Renal pelvis (tissue), 12 donors: Measurements from ENCODE around the gene BCAR1. TPM values are rescaled to one million over a fixed set of nuclear protein-coding genes. Genes with fewer than 3 reads are reported as not detected.
A peak's percentile ranks its signal among the peaks of the same experiment; 100 is the strongest.
"Not testable (repeated sequence)": the region's sequence is repeated elsewhere in the genome, so short reads cannot be mapped to it uniquely, and the experiment has no call there.

Source experiments
- DNase-seq: peaks from one replicate; pipeline ENCODE4 v3.0.0-alpha.2; 2013
- long read RNA-seq, 16 experiments: transcript quantifications; one replicate each; lab custom pipeline, GENCODE V29; 2026
- polyA plus RNA-seq, 3 donors: library from polyadenylated mRNA; unstranded; fragments of 120-200 nt; gene quantifications; one replicate each; pipeline ENCODE4 v1.2.1, GENCODE V29; 2013; ENCODE audit not compliant: insufficient read length in 3 of 3

The BCAR1 gene, protein sequence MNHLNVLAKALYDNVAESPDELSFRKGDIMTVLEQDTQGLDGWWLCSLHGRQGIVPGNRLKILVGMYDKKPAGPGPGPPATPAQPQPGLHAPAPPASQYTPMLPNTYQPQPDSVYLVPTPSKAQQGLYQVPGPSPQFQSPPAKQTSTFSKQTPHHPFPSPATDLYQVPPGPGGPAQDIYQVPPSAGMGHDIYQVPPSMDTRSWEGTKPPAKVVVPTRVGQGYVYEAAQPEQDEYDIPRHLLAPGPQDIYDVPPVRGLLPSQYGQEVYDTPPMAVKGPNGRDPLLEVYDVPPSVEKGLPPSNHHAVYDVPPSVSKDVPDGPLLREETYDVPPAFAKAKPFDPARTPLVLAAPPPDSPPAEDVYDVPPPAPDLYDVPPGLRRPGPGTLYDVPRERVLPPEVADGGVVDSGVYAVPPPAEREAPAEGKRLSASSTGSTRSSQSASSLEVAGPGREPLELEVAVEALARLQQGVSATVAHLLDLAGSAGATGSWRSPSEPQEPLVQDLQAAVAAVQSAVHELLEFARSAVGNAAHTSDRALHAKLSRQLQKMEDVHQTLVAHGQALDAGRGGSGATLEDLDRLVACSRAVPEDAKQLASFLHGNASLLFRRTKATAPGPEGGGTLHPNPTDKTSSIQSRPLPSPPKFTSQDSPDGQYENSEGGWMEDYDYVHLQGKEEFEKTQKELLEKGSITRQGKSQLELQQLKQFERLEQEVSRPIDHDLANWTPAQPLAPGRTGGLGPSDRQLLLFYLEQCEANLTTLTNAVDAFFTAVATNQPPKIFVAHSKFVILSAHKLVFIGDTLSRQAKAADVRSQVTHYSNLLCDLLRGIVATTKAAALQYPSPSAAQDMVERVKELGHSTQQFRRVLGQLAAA
- 10 to 100 TPM; 63.4 to 71.1 (median 70.9) TPM for polyA plus RNA-seq
- long read RNA-seq, donor 1, partial matches to known transcripts, result 25 of 35 reads
- long read RNA-seq, donor 1, other reads (novel, unspliced or antisense), result 0 of 35 reads
- long read RNA-seq, donor 2, transcript BCAR1-212 (3 exons, 2,692 nt), result minor isoform, 6 of 42 reads
- long read RNA-seq, donor 2, transcript BCAR1-207 (7 exons, 3,192 nt), result major isoform, 7 of 42 reads
- long read RNA-seq, donor 2, partial matches to known transcripts, result 24 of 42 reads
- long read RNA-seq, donor 2, other reads (novel, unspliced or antisense), result 0 of 42 reads
- long read RNA-seq, donor 3, transcript BCAR1-212 (3 exons, 2,692 nt), result major isoform, 6 of 49 reads
- long read RNA-seq, donor 3, partial matches to known transcripts, result 37 of 49 reads
- long read RNA-seq, donor 3, other reads (novel, unspliced or antisense), result 0 of 49 reads
- long read RNA-seq, donor 4, transcript BCAR1-207 (7 exons, 3,192 nt), result major isoform, 11 of 43 reads
- long read RNA-seq, donor 4, transcript BCAR1-212 (3 exons, 2,692 nt), result minor isoform, 7 of 43 reads
- long read RNA-seq, donor 4, transcript BCAR1-201 (7 exons, 3,221 nt), result minor isoform, 5 of 43 reads
- long read RNA-seq, donor 4, partial matches to known transcripts, result 14 of 43 reads
- long read RNA-seq, donor 4, other reads (novel, unspliced or antisense), result 0 of 43 reads
- long read RNA-seq, donor 5, transcript BCAR1-212 (3 exons, 2,692 nt), result major isoform, 9 of 28 reads
- long read RNA-seq, donor 5, partial matches to known transcripts, result 16 of 28 reads
- long read RNA-seq, donor 5, other reads (novel, unspliced or antisense), result 0 of 28 reads
- long read RNA-seq, donor 6, transcript BCAR1-207 (7 exons, 3,192 nt), result minor isoform, 6 of 37 reads
- long read RNA-seq, donor 6, transcript BCAR1-212 (3 exons, 2,692 nt), result major isoform, 8 of 37 reads
- long read RNA-seq, donor 6, partial matches to known transcripts, result 16 of 37 reads
- long read RNA-seq, donor 6, other reads (novel, unspliced or antisense), result 0 of 37 reads
- long read RNA-seq, donor 7, transcript BCAR1-212 (3 exons, 2,692 nt), result major isoform, 19 of 88 reads
- long read RNA-seq, donor 7, partial matches to known transcripts, result 61 of 88 reads
- long read RNA-seq, donor 7, other reads (novel, unspliced or antisense), result 0 of 88 reads
- long read RNA-seq, donor 8, partial matches to known transcripts, result 0 of 8 reads
- long read RNA-seq, donor 8, other reads (novel, unspliced or antisense), result 0 of 8 reads
- long read RNA-seq, donor 9, transcript BCAR1-207 (7 exons, 3,192 nt), result minor isoform, 5 of 35 reads
- long read RNA-seq, donor 9, transcript BCAR1-212 (3 exons, 2,692 nt), result major isoform, 10 of 35 reads
- long read RNA-seq, donor 9, partial matches to known transcripts, result 10 of 35 reads
- long read RNA-seq, donor 9, other reads (novel, unspliced or antisense), result 0 of 35 reads
- long read RNA-seq, donor 10, transcript BCAR1-212 (3 exons, 2,692 nt), result major isoform, 6 of 25 reads
- long read RNA-seq, donor 10, partial matches to known transcripts, result 14 of 25 reads
- long read RNA-seq, donor 10, other reads (novel, unspliced or antisense), result 0 of 25 reads
- long read RNA-seq, donor 11, transcript BCAR1-212 (3 exons, 2,692 nt), result major isoform, 11 of 39 reads
- long read RNA-seq, donor 11, partial matches to known transcripts, result 22 of 39 reads
- long read RNA-seq, donor 11, other reads (novel, unspliced or antisense), result 0 of 39 reads
- long read RNA-seq, donor 12, transcript BCAR1-201 (7 exons, 3,221 nt), result minor isoform, 7 of 55 reads
- long read RNA-seq, donor 12, transcript BCAR1-207 (7 exons, 3,192 nt), result major isoform, 12 of 55 reads
- long read RNA-seq, donor 12, transcript BCAR1-212 (3 exons, 2,692 nt), result minor isoform, 9 of 55 reads
- long read RNA-seq, donor 12, partial matches to known transcripts, result 26 of 55 reads
- long read RNA-seq, donor 12, other reads (novel, unspliced or antisense), result 0 of 55 reads
- long read RNA-seq, donor 13, transcript BCAR1-212 (3 exons, 2,692 nt), result major isoform, 5 of 26 reads
- long read RNA-seq, donor 13, partial matches to known transcripts, result 16 of 26 reads
- long read RNA-seq, donor 13, other reads (novel, unspliced or antisense), result 0 of 26 reads
- long read RNA-seq, donor 14, result 0 reads
- long read RNA-seq, donor 15, result 0 reads
- long read RNA-seq, donor 16, transcript BCAR1-212 (3 exons, 2,692 nt), result major isoform, 10 of 48 reads
- long read RNA-seq, donor 16, transcript BCAR1-207 (7 exons, 3,192 nt), result minor isoform, 8 of 48 reads
- long read RNA-seq, donor 16, partial matches to known transcripts, result 23 of 48 reads
- long read RNA-seq, donor 16, other reads (novel, unspliced or antisense), result 0 of 48 reads

DNA sequence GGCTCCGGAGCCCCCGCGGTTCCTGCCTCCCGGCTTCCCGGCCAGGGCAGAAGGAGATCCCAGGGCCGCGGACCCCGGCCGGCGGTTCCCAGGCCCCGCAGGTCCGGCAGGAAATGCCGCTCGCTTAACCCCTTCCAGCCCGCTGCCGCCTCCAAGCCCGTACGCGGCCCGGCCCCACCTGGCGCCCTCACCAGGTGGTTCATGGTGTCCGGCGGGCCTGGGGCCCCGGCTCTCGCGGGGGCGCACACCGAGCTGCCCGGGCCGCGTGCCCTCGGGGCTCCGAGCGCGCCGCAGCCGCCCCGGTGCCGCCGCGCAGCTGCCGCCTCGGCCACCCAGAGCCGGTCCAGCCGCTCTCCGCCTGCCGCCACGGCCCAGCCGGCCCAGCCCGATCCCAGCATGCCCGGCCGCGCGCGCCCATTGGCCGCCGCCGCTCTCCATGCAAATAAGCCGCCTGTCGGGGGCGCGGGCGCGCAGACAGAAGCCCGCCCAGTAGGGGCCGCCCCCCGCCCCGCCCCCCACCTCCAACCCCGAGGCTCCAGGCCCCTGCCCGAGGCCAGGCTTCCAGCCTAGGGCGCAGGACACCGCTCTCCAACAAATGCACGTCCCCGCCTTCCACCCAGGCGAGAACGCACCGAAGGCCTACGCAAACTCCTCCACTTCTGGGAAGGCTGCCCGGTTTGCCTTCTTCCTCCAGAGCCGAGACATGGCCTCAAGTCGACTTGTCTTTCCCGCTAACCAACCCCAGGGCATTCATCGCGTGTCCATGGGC, at the start of gene BCAR1:
Gene BCAR1, minus strand, starts transcription at position 345 of the 769 bp plus-strand sequence. Its CDS starts 142 bp downstream, at position 203.
- DNase-seq, result peak; percentile 90

DNA sequence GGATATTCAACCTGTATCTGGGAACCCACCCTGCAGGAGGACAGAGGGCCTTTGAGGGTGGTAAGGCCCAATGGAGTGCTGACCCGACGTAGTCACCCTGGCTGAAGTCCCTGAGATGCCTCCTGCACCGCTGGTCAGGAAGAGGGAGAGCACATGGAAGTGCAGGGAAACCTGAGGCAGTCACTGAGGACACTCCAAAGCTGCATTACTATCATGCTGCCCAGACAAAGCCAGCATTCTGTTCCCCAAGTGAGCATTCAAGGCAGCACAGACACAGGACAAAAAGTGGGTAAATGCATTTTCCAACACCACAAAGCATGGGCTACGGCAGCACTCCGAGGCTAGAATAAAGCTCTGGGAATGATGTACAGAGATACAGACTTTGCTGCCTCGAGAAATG, 46.8 kb upstream of the BCAR1 start:
- DNase-seq, result no peak

DNA sequence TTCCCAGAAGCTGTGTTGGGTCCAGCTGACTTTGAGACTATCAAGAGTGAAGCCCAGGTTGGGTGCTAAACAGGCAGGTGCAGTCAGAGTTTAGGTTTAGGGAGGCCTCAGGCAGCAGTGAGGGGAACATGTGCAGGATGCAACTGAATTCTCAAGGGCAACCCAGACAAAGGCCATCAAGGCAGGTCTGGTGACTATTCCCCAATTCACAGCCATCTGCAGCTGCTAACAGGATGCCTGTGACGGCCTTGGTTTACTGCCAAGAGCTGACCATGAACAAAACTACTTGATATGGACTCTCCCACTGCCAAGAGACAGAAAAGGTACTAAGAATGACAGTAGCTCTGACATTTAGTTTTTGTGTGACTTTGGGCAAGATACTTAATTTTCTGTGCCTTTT, 45.2 kb upstream of the BCAR1 start:
- DNase-seq, result no peak

DNA sequence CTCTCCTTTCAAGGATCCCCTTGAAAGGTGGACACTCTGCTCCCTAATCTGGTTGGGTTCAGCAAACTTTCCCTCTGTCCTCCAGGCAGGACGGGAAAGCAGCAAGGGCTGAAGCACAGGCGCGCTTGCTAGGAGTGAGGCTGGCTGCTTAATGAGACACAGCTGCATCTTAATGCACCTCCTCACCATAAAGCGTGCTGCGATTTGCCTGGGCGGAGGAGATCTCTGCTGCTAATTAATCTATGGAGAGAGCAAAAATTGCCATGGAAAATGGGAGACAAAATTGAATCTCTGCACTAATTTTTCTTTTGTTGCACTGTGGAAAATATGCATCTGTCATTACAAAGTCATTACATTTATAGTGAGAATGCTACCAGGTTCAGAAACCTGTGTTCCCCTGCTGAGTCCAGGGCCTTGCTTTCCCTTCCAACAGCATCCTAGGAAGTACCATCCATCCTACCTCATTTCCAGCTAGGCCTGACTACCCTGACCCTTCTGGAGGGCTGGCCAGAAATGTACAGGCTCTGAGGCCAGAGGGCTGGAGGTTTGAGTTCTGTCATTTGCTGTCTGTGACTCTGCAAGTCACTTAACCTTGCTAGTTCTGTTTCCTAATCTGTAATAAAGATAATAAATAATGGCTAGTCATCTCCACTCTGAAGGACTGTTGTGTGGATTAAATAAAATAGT, 43.5 kb upstream of the BCAR1 start:
- DNase-seq, result no peak

DNA sequence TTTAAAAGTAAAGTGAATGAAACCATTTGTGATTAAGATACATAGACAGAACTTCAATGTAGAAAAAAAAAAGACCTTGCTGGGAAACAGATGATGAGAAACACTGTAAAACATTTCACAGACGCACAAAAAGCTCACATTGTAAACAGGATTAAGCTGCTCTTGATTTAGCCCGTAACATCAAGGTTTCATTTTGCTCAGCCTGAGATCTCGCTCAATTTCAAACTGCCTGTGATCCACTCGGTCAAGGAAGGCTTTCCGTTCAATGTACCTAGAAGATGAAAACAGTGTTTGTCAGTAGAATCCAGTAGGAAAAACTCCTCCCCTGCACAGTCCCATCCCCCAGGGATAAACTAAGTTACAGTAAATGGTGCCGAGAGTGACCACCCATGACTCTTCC, 42.3 kb upstream of the BCAR1 start:
- no peak for DNase-seq

DNA sequence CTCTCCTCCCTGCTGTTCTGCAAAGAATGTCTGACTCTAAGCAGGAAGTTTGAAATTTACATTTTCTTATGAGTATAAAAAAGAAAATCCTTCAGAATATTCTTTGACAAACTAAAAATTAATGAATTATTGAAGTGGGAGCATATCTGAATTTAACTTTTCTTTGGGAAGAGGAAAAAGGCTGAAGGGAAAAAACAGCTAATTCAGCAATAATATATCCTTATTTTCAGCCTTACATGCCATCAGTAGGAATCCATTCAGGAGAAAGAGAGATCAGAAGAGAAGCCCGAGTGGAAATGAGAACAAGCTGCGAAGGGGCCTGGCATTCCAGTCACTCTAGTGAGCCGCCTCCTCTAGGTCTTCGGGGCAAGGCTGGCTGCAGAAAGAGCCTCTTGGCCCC, 41.7 kb upstream of the BCAR1 start:
- no peak for DNase-seq

DNA sequence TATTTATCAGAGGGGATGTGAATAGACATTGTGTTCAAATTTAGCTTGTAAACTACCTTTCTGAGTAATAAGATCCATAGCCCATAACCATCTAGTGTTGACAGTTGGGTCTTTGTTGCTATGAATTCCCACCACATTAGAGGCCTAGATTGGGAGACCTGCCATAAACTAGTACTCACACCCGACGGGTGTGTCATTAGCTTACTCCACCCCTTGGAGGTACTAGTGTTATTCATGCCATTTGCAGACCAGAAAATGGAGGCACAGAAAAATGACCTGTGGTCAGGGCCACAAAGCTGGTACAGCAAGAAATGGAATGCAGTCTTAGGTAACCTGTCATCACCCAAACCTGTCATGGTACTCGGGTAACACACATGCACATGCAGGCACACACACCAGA, 41.3 kb upstream of the BCAR1 start:
- no peak for DNase-seq

DNA sequence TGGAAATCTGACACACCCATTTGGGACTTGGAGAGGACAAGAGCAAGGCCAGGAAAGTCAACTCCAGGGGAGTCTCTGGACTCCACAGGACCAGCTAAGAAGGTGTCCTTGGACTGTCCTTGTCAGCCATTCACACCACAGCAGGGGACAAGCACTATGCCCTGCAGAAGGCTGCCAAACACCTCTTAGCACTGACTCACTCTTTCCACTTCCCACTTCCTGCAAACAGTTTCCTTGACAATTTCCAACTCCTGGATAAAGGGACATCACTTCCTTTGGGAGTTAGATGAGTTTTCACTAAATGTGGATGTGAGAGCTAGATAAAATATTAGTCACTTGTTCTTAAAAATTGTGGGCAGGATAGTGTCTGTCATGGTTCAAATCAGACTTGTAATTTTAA, 37.8 kb upstream of the BCAR1 start:
- DNase-seq, result no peak

DNA sequence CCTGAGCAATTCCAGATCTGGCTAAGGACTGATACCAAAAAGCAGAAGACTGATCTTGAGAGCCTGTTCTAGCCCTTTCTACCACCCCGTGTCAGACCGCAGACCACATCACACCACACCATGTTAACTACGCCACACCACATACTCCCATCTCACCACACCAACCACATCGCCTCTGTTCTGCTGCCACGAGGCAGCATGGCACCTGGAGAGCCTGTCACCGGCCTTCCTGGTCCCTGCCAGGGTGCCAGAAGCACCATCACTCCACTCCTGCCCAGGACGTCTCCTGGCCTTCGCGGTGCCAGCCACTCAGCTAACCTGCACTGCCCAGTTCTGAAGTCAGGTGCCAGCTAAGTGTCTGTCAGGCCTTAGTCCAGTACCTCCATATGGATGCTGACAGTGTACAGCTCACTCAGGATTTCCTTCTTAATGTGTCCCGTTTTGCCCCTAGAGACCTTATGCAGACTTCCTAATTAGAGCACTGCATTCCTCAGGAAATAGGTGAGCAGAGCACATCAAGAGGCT, 37.2 kb upstream of the BCAR1 start:
- no peak for DNase-seq

DNA sequence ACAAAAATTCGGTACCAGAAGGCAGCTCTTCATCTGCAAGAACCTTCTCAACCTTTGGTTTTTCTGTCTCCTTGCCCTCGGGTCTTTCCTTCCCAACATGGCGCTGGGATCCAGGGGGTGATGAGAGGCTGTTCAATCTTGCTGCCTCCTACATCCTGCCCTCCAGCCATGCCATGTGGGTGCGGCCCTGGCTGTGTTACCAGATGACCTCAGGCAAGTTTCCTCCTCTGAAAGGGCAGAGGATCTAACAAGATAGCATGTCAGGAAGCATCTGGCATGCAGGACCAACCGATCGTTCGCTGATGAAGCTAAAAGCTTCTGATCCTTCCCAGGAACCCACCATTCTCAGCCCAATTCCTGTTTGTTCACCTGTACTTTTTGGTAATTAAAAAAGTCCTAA, 36.8 kb upstream of the BCAR1 start:
- DNase-seq, result no peak

DNA sequence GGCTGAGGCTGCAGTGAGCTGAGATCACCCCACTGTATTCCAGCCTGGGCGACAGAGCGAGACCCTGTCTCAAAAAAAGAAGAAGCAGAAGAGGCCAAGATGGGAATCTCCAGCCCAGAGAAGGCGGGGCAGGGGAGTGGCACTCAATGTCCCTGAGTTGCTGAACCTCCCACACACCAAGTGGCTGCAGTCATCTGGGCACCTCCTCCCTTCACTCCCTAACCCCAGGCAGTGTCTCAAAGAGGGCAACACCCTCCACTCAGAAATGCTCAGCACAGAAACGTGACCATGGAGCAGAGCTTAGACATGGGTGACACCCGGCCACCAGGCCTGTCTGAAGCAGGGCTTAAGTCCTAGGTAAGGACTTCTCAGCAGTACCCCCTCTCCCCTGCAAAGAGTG, 36.3 kb upstream of the BCAR1 start:
- DNase-seq, result no peak

DNA sequence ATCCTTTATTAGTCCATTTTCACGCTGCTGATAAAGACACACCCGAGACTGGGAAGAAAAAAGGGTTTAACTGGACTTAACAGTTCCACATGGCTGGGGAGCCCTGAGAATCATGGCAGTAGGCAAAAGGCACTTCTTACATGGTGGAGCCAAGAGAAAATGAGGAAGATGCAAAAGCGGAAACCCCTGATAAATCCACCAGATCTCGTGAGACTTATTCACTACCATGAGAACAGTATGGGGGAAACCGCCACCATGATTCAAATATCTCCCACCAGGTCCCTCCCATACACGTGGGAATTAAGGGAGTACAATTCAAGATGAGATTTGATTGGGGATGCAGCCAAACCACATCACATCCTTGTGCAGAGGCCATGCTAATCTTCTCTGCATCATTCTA, 35.0 kb upstream of the BCAR1 start:
- no peak for DNase-seq

DNA sequence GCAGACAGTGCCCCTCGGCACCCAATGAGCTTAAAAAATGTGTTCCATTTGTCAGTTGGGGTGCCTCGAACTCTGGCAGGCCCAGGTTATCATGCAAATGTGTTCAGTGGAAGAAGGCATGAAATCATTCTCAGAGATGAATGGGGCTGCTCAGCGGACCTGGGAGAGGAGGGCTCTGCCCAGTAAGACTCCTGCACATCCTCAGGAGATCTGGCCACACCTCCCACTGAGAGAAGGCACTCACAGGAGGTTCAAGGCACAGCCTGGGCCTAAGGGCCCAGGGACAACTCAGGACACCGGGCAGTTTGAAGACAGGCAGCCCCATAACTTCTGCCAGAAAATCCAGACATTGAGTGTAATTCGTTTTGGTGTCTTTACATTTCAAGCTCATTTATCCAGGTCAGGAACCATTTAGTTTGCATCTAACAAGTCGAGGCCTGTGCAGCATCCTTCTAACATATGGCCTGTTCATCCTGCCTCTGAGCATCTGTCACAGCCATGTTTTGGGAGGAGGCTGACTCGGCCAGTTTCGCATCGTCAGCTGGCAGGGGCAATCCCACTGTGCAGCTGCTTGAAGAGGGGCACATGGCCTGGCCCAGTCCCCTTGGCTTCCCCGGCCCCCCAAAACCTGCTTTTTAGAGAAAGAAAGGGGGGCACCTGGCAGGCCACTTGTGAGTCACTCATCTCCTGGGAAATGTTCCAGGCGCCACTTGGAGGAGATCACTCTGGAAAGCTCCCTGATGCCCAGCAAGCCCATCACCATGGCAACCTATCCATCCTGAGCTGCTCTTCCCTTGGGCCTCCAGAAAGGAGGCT, 31.2 kb upstream of the BCAR1 start:
- DNase-seq, result no peak

DNA sequence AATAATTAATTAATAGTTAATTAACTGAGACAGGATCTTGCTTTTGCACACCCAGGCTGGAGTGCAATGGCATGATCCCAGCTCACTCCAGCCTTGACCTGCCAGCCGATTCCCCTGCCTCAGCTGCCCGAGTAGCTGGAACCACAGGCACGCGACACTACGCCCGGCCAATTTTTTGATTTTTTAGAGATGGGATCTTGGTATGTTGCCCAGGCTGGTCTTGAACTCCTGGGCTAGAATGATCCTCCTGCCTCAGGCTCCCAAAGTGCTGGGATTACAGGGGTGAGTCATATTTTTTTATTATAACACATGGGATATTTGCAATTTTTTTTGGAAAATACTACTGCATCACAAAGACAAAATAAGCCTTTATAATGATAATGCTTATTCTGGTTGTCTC, 30.4 kb upstream of the BCAR1 start:
- no peak for DNase-seq

DNA sequence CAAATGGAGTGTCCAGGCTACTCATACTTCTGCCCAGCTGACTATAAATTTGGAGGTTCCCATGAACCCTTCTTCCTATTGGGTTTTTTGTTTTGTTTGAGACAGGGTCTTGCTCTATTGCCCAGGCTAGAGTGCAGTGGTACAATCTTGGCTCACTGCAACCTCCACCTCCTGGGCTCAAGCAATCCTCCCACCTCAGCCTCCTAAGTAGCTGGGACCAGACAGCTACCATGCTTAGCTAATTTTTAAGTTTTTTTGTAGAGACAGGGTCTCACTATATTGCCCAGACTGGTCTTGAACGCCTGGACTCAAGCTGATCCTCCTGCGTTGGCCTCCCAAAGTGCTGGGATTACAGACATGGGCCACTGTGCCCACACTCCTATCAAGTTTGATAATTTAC, 29.6 kb upstream of the BCAR1 start:
- DNase-seq, result not testable (repeated sequence)
